ENCODE measurements around the gene PDGFA.
A peak's percentile ranks its signal among the peaks of the same experiment; 100 is the strongest.

Gene PDGFA

GRCh38 chr7:457814-458510 lies 61.7 kb downstream of the PDGFA start:
- no peak for DNase-seq

- DNase-seq, result peak; percentile 80
These were observed 64.3 kb downstream of the PDGFA start for GRCh38 chr7:455110-455928.

- DNase-seq, result no peak
These were observed 65.1 kb downstream of the PDGFA start for GRCh38 chr7:454356-455109.

DNA sequence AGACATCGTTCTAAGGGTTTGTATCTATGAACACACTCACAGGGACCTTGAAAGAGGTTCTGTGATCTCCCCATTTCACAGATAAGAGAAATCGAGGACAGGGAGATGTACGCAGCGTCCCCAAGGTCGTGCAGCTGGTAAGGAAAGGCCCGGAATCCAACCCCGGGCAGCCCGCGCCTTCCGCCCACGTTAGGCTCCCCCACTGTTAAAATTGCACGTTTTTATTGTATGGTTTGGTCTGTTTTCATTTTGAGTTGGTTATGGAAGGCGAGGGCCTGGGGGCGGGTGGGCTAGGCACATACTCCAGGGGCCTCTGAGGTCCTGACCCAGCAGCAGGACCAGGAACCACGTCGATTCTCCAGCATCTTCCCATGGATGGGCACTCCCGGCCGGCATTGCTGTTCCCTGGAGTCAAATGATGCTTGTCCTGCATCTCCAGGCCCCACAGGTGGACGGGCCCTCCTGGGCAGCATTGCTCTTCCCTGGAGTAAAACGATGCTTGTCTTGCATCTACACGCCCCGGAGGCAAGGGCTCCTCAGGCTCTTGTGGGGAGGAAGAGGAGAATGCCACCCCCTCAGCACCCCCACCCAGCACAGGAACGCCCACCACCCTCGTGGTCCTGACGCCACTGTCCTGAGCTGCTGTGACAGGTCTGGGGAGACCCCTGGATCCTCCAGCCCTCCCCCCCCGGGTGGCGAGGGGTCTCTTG lies 65.9 kb downstream of the PDGFA start:
- DNase-seq, result no peak

GRCh38 chr7:452791-453455 lies 66.7 kb downstream of the PDGFA start:
- DNase-seq, result no peak

GRCh38 chr7:452226-452751 lies 67.4 kb downstream of the PDGFA start:
- DNase-seq, result no peak

- no peak for DNase-seq
These were observed 68.1 kb downstream of the PDGFA start for GRCh38 chr7:451255-452225.

DNA sequence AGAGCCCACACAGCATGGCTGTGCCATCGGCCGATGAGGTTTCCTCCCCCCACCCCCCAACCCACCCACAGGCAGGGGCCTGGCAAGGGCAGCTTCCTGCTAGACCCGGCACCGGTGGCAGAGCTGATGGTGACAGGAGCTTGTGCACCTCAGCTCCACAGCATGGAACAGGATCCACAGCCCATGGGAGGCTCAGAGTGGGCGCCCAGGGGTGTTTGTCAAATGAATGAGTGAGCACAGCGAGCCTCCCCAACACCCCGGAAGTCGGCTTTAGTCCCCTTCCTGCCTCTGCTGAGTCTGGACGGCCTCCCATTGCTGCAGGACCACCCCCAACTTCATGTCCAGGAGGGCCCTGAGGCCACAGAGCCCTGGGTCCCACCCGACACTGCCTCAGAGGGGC lies 68.9 kb downstream of the PDGFA start:
- DNase-seq, result no peak

- no peak for DNase-seq
These were observed 69.6 kb downstream of the PDGFA start for GRCh38 chr7:450036-450435.

GRCh38 chr7:449324-450019 lies 70.2 kb downstream of the PDGFA start:
- no peak for DNase-seq

GRCh38 chr7:447523-447922 lies 72.1 kb downstream of the PDGFA start:
- no peak for DNase-seq
